Gastrocnemius medialis (tissue), 4 donors: ENCODE results near the gene DEPDC1B. TPM values are rescaled to one million over a fixed set of nuclear protein-coding genes. Genes with fewer than 3 reads are reported as not detected.

Source experiments
- ATAC-seq, 2 donors: fragments of 150-250 bp; one replicate each; pipeline ENCODE4 v1.9.1; 2016
- DNase-seq, 2 donors: peaks; one replicate each; pipeline ENCODE4 v3.0.0-alpha.2; 2019
- H3K27ac ChIP-seq, 4 donors: fragments of 200-600 bp; sonication (generic); 1 replicate in 1 of 4; 2 replicates in 3 of 4; pipeline ENCODE4 v1.5.1; 2016 to 2018; ENCODE audit warnings: mild to moderate bottlenecking in 2 of 4, moderate library complexity in 1 of 4
- H3K27me3 ChIP-seq, 3 donors: fragments of 200-600 bp; sonication (generic) in 2 of 3; 1 replicate in 1 of 3; 2 replicates in 2 of 3; pipeline versions ENCODE4 v1.5.1 to v1.6.0; 2016 to 2019; ENCODE audit warnings: mild to moderate bottlenecking in 1 of 3, moderate library complexity in 1 of 3
- H3K36me3 ChIP-seq, 2 donors: fragments of 200-600 bp; sonication (generic) in 1 of 2; one replicate each; pipeline ENCODE4 v1.5.1; 2017 to 2018
- H3K4me1 ChIP-seq, 2 donors: fragments of 200-600 bp; sonication (generic) in 1 of 2; one replicate each; pipeline ENCODE4 v1.5.1; 2016 to 2017; ENCODE audit warnings: mild to moderate bottlenecking in 2 of 2
- H3K4me3 ChIP-seq, 4 donors: fragments of 200-600 bp; sonication (generic) in 3 of 4; 1 replicate in 1 of 4; 2 replicates in 3 of 4; pipeline ENCODE4 v1.5.1; 2016 to 2019; ENCODE audit warnings: mild to moderate bottlenecking in 2 of 4
- H3K9me3 ChIP-seq, 3 donors: fragments of 200-600 bp; sonication (generic) in 2 of 3; 1 replicate in 1 of 3; 2 replicates in 2 of 3; pipeline ENCODE4 v1.5.1; 2016 to 2019
- POLR2A ChIP-seq, 2 donors: fragments of 450-650 bp; IDR thresholded peaks; one replicate each; pipeline ENCODE4 v1.6.1; 2017; ENCODE audit warnings: antibody characterized with exemption in 2 of 2, mild to moderate bottlenecking in 2 of 2, moderate library complexity in 2 of 2
- in situ Hi-C, 4 donors: fragments of 200-750 bp; cut with MboI; loops; one replicate each; pipeline versions ENCODE4 v1.15.0 to v1.8.0; 2017; ENCODE audit warnings: low sequenced_read_pairs in 4 of 4
- intact Hi-C: fragments of 100-400 bp; cut with DNase I; formaldehyde crosslinking; loops from one replicate; pipeline ENCODE4 v1.15.1; 2023; ENCODE audit warnings: low total_unique reads
- total RNA-seq, 4 donors: library from RNA; depleted of rRNA; stranded (reverse); fragments of >200 nt; gene quantifications; one replicate each; pipeline versions ENCODE4 v1.1.0 to v1.2.3, GENCODE V29; 2016
- TF ChIP-seq, protein P1 (sequence below), 5 experiments: fragments of 450-650 bp in 3 of 5; fragments of 200-600 bp in 2 of 5; sonication (generic) in 2 of 5; IDR thresholded peaks in 4 of 5; conservative IDR thresholded peaks in 1 of 5; 1 replicate in 4 of 5; 2 replicates in 1 of 5; pipeline ENCODE4 v1.5.1; 2016 to 2019; ENCODE audit warnings: antibody characterized with exemption in 5 of 5, mild to moderate bottlenecking in 3 of 5, moderate library complexity in 3 of 5

DEPDC1B gene
- total RNA-seq, 4 donors from 2014 or later = 0.42 TPM; not detected in 3

DNA sequence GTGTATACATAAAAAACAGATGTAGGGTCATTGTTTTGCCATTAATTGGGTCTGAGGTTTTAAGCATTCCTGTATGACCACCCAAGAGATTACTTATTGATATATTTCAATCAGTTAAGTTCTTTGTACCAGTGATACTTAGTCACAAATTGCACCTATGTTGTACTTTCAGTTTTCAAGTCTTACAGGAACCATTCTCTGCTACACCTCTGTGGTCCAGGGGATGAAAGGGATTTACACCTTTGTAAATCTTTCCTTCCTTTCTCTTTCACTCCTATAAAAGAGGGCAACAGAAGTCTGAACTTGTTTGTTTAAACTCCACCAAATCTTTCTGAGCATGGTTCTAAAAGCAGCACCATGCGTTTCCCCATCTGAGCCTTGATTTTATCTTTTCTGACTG lies 86.1 kb downstream of the DEPDC1B start:
- no peaks in the 10 kb centered on the region for H3K9me3 ChIP-seq
- no peaks in the 10 kb centered on the region for H3K4me1 ChIP-seq
- in situ Hi-C loops = no loop called here

DNA sequence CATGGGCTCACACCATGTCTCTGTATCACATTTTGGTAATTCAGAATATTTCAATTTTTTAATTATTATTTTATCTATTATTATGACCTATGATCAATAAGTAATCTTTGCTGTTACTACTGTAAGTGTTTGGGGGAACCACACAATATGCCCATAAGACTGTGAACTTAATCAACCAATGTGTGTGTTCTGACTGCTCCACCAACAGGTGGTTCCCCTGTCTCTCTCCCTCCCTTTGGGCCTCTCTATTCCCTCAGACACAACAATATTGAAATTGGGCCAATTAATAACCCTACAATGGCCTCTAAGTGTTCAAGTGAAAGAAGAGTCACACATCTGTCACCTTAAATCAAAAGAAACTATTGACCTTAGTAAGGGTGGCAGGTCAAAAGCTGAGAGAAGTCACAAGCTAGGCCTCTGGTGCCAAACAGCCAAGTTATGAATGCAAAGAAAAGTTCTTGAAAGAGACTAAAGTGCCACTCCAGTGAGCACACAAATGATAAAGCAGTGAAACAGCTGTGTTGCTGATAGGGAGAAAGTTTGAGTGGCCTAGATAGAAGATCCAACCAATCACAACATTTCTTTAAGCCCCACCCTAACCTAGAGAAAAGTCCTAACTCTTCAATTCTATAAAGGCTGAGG lies 88.7 kb downstream of the DEPDC1B start:
- intact Hi-C loops = no loop called here
- Histone ChIP-seq H3K9me3 (no peaks in the 10 kb centered on the region), H3K36me3 (no peaks in the 10 kb centered on the region), H3K4me1 (no peaks in the 10 kb centered on the region), H3K27me3 (no peaks in the 10 kb centered on the region), H3K27ac (no peak overlapping the region), H3K4me3 (no peak overlapping the region)
- in situ Hi-C loops = no loop called here
- no peak for ATAC-seq
- DNase-seq = no peak
- TF ChIP-seq POLR2A (IDR thresholded peaks at IDR 0.05) = no peak
- TF ChIP-seq, protein P1, sequence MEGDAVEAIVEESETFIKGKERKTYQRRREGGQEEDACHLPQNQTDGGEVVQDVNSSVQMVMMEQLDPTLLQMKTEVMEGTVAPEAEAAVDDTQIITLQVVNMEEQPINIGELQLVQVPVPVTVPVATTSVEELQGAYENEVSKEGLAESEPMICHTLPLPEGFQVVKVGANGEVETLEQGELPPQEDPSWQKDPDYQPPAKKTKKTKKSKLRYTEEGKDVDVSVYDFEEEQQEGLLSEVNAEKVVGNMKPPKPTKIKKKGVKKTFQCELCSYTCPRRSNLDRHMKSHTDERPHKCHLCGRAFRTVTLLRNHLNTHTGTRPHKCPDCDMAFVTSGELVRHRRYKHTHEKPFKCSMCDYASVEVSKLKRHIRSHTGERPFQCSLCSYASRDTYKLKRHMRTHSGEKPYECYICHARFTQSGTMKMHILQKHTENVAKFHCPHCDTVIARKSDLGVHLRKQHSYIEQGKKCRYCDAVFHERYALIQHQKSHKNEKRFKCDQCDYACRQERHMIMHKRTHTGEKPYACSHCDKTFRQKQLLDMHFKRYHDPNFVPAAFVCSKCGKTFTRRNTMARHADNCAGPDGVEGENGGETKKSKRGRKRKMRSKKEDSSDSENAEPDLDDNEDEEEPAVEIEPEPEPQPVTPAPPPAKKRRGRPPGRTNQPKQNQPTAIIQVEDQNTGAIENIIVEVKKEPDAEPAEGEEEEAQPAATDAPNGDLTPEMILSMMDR (IDR thresholded peaks at IDR 0.05 in 4 of 5, conservative IDR thresholded peaks at IDR 0.05 in 1 of 5) = no peak

More for the DNA sequence above, 86.1 kb downstream of the DEPDC1B start:
- Histone ChIP-seq H3K27me3 (no peaks in the 10 kb centered on the region), H3K36me3 (no peaks in the 10 kb centered on the region), H3K4me3 (no peak overlapping the region), H3K27ac (no peak overlapping the region)
- no peak for ATAC-seq
- TF ChIP-seq POLR2A (IDR thresholded peaks at IDR 0.05) = no peak
- TF ChIP-seq, protein P1 (IDR thresholded peaks at IDR 0.05 in 4 of 5, conservative IDR thresholded peaks at IDR 0.05 in 1 of 5) = no peak
- no peak for DNase-seq
- intact Hi-C loops = no loop called here

GRCh38 chr5:60604771-60605170 lies 95.2 kb downstream of the DEPDC1B start:
- no peaks in the 10 kb centered on the region for H3K27me3 ChIP-seq
- H3K4me1 ChIP-seq = no peaks in the 10 kb centered on the region
- intact Hi-C loops (no loop called here), in situ Hi-C loops (no loop called here)
- H3K4me3 ChIP-seq = no peak overlapping the region
- no peaks in the 10 kb centered on the region for H3K9me3 ChIP-seq
- no peak overlapping the region for H3K27ac ChIP-seq
- DNase-seq = no peak
- no peaks in the 10 kb centered on the region for H3K36me3 ChIP-seq
- no peak for TF ChIP-seq POLR2A (IDR thresholded peaks at IDR 0.05)
- TF ChIP-seq, protein P1 (IDR thresholded peaks at IDR 0.05 in 4 of 5, conservative IDR thresholded peaks at IDR 0.05 in 1 of 5) = no peak
- no peak for ATAC-seq

DNA sequence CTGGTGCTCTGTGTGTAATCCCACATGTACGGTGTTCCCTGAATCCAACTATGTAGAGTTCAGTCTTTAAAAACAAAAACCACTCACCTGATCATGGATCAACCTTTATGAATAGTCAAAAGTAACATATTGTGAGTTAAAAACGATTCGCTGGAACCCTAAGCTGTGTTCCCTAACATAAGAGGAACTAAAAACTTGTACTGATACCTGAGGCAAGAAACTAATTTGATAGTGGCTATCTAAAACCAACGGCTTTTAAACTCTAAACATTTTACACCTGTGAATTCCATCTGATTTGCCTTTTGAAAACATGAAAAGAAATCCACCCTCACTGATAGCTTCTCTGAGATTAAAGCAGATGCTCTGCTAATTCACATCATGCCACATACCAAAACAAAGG lies 101.5 kb downstream of the DEPDC1B start:
- no peak for DNase-seq
- in situ Hi-C loops (no loop called here), intact Hi-C loops (no loop called here)
- H3K27ac ChIP-seq = no peak overlapping the region
- TF ChIP-seq, protein P1 (IDR thresholded peaks at IDR 0.05 in 4 of 5, conservative IDR thresholded peaks at IDR 0.05 in 1 of 5) = no peak
- TF ChIP-seq POLR2A (IDR thresholded peaks at IDR 0.05) = no peak
- ATAC-seq = no peak
- no peaks in the 10 kb centered on the region for H3K36me3 ChIP-seq
- H3K9me3 ChIP-seq = no peaks in the 10 kb centered on the region
- no peaks in the 10 kb centered on the region for H3K4me1 ChIP-seq
- no peaks in the 10 kb centered on the region for H3K27me3 ChIP-seq
- H3K4me3 ChIP-seq = no peak overlapping the region
